Small intestine (tissue), 7 donors: ENCODE data around the gene OGFOD2. TPM values are rescaled to one million over a fixed set of nuclear protein-coding genes. Genes with fewer than 3 reads are reported as not detected.

Source experiments
- DNase-seq, 2 donors: peaks; one replicate each; pipeline versions ENCODE4 v3.0.0 to v3.0.0-alpha.2; 2013
- FAIRE-seq: peaks from 2 replicates; lab custom pipeline; 2012; peaks lifted over from hg19 to GRCh38; lab: Jason Lieb, UNC
- H3K27ac ChIP-seq, 3 donors: one replicate each; pipeline ENCODE4 v1.5.1; 2013; ENCODE audit warnings: low read length in 2 of 3, mild to moderate bottlenecking in 2 of 3, control low read depth in 1 of 3, inconsistent platforms in 1 of 3, low read depth in 1 of 3, moderate library complexity in 1 of 3
- H3K27me3 ChIP-seq, 3 donors: one replicate each; pipeline ENCODE4 v1.6.1; 2013; ENCODE audit warnings: low read length in 3 of 3, inconsistent platforms in 1 of 3; ENCODE audit not compliant: control insufficient read depth in 3 of 3, insufficient read depth in 3 of 3
- H3K36me3 ChIP-seq, 3 donors: one replicate each; pipeline ENCODE4 v1.6.1; 2013; ENCODE audit warnings: low read length in 3 of 3, inconsistent platforms in 1 of 3, low read depth in 1 of 3, mild to moderate bottlenecking in 1 of 3, moderate library complexity in 1 of 3; ENCODE audit not compliant: control insufficient read depth in 3 of 3, insufficient read depth in 2 of 3
- H3K4me1 ChIP-seq, 3 donors: one replicate each; pipeline ENCODE4 v1.6.1; 2013; ENCODE audit warnings: low read length in 2 of 3, inconsistent platforms in 1 of 3, low read depth in 1 of 3, mild to moderate bottlenecking in 1 of 3, moderate library complexity in 1 of 3; ENCODE audit not compliant: control insufficient read depth in 3 of 3, insufficient read depth in 2 of 3
- H3K4me3 ChIP-seq, 3 donors: one replicate each; pipeline ENCODE4 v1.5.1; 2013; ENCODE audit warnings: low read length in 3 of 3, control low read depth in 1 of 3, inconsistent platforms in 1 of 3, low read depth in 1 of 3, mild to moderate bottlenecking in 1 of 3, moderate library complexity in 1 of 3
- H3K9me3 ChIP-seq, 2 donors: one replicate each; pipeline ENCODE4 v1.6.1; 2013; ENCODE audit warnings: low read depth in 1 of 2, low read length in 1 of 2; ENCODE audit not compliant: control insufficient read depth in 2 of 2, insufficient read depth in 1 of 2
- WGBS, 3 donors: extraction: QIAGEN DNeasy Blood & Tissue Kit; methylation state at CpG; one replicate each; pipeline ENCODE4 v1.1.7; 2013; 5-methylcytosine and 5-hydroxymethylcytosine counted together
- polyA plus RNA-seq, 4 donors: library from polyadenylated mRNA; stranded (reverse) in 3 of 4; unstranded in 1 of 4; fragments of 200-250 nt in 3 of 4; fragments of 120-200 nt in 1 of 4; gene quantifications; one replicate each; pipeline versions ENCODE4 v1.2.1 to v1.2.3, GENCODE V29; 2013
- donor health status: healthy with polysubstance abuse.
- donor health status: control.
- donor health status: control.
- donor health status: Bipolar disorder and iron deficiency.
- donor health status: healthy.

Gene OGFOD2
- polyA plus RNA-seq, 4 donors = 25.0 to 30.3 (median 27.4) TPM

DNA sequence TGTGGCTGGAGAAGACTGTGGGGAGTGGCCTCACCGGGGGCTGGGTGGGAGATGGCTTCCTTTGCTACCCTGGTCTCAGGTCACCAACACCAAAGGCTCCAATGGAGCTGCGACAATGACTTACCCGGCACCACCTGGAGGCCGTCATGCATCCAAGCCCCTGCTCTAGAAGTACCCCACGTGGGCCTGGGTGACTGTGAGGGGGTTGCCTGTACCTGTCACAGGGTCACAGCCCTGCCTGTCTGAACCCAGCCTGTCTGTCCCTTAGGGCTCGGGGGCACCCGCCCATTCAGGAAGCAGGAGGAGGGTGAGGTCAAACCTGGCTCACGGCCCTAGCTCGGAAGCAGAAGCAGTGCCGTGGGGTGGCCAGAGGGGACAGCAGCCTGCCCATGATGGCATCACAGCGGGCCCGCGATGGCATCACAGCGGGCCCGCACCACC, 27.7 kb upstream of the OGFOD2 start:
- no peaks in the 10 kb centered on the region for H3K27me3 ChIP-seq
- H3K9me3 ChIP-seq = no peaks in the 10 kb centered on the region
- H3K36me3 ChIP-seq = peaks cover 0 to 22% (median 0%) of the 10 kb centered on the region in 3 donors
- WGBS, 3 donors = 64 to 73% (median 72%) methylated on average over 11 to 15 of the region's 15 CpGs
- DNase-seq = no peak
- H3K4me3 ChIP-seq = no peak overlapping the region
- no peak for FAIRE-seq
- peak overlapping the region in 2 of 3 donors; percentile 50 to 56 for H3K27ac ChIP-seq
- peaks cover 3 to 25% (median 8%) of the 10 kb centered on the region in 3 donors for H3K4me1 ChIP-seq

DNA sequence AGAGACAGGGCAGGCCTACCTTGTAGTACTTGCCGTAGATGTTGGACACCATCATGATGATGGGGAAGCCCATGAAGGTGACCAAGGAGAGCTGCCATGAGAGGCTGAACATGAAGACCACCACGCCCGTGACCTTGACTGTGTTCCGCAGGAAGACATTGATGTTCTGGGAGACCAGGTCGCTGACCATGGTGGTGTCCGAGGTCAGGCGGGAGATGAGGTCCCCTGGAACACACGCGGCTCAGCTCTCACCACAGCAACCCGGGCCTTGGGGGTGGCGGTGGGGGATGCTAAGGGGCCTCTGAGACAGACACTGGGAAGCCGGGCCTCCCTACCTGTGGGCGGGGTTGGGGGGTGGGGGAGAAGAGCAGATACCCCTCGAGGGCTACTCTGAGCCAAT, 26.4 kb upstream of the OGFOD2 start:
- peaks cover 0 to 22% (median 0%) of the 10 kb centered on the region in 3 donors for H3K36me3 ChIP-seq
- H3K4me1 ChIP-seq = peaks cover 3 to 25% (median 8%) of the 10 kb centered on the region in 3 donors
- 86 to 94% (median 92%) methylated on average over 14 of the region's 14 CpGs for WGBS, 3 donors
- no peak for FAIRE-seq
- DNase-seq = no peak
- H3K27me3 ChIP-seq = no peaks in the 10 kb centered on the region
- H3K4me3 ChIP-seq = no peak overlapping the region
- no peaks in the 10 kb centered on the region for H3K9me3 ChIP-seq
- H3K27ac ChIP-seq = no peak overlapping the region

DNA sequence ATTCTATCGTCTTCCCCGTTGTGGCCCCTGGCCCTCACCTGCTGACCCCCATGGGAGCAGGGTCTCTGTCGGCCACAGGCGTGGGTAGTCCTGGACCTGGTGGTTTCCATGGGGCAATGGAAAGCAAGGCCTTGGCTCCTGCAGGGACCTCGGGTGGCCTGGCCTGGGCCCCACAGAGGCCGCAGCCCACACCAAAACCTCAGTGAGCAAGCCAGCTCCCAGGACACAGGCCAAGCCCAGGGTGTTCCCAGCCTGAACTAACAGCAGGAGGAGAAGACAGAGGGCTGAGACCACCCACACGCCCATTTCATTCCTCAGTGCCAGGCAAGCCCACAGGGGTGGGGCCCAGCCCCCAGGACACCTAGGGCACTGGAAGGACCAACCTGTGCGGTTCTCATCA, 25.6 kb upstream of the OGFOD2 start:
- no peak for FAIRE-seq
- Histone ChIP-seq H3K27ac (no peak overlapping the region), H3K4me1 (peaks cover 3 to 25% (median 8%) of the 10 kb centered on the region in 3 donors), H3K4me3 (no peak overlapping the region), H3K9me3 (no peaks in the 10 kb centered on the region), H3K27me3 (no peaks in the 10 kb centered on the region), H3K36me3 (peaks cover 0 to 22% (median 0%) of the 10 kb centered on the region in 3 donors)
- DNase-seq = no peak
- WGBS, 3 donors = 89 to 94% (median 91%) methylated on average over 8 of the region's 8 CpGs

DNA sequence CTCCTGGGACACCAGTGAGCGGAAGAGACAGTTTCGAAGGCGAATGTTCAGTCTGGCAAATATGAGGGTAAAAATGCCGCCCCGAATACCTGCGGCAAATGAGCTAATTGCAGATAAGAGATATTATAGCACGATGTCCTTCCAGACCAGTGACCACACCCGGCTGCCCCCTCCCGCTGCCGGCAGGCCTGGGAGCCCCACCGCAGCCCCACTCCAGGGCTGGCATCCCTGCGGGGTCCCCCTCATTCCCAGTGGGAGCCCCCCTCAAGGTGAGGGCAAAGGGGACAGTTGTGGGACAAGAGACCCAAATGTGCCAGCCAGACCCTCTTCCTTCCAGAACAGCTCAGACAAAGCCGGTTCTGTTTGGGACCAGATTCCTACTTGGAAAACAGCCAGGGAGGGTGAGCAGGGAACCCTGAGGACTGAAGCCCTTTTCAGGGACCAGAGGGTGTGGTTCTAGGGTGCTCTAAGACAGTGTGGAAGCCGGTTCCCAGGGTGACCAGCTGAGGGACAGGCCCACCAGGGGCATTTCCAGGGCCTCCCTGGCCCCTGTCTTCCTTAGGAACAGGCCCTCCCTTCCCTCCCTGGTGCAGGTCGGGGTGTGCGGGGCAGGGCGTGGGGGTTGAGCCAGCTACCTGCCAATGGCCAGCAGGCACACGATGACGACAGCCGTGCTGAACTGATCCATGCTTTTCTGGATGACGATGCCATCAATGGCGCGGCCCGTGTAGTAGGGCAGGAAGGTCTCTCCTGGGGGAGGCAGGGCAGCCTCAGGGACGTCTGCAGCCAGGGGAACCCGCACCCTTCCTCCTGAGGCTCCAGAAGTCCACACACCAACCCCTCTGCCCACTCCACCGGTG, 25.0 kb upstream of the OGFOD2 start:
- no peak for FAIRE-seq
- WGBS, 3 donors = 71 to 84% (median 81%) methylated on average over 24 to 27 of the region's 27 CpGs
- Histone ChIP-seq H3K27ac (no peak overlapping the region), H3K9me3 (no peaks in the 10 kb centered on the region), H3K36me3 (peaks cover 0 to 22% (median 0%) of the 10 kb centered on the region in 3 donors), H3K4me3 (no peak overlapping the region), H3K4me1 (peaks cover 3 to 25% (median 8%) of the 10 kb centered on the region in 3 donors), H3K27me3 (no peaks in the 10 kb centered on the region)
- DNase-seq = no peak

DNA sequence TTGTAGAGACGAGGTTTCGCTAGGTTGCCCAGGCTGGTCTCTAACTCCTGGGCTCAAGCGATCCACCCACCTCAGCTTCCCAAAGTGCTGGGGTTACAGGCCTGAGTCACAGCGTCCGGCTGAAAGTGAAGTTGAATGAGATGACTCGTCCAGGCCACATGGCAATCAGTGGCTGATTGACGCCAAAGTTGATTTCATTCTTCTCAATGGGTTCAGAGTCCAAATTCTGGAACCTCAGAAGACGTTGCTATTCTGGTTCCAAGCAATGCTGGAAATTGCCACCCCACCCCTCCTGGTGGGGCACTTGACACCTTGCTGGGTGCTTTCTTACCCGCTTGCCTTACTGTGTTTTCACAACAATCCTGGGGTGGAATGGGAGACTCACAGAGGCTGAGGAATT, 23.6 kb upstream of the OGFOD2 start:
- Histone ChIP-seq H3K9me3 (no peaks in the 10 kb centered on the region), H3K4me3 (no peak overlapping the region), H3K27me3 (no peaks in the 10 kb centered on the region), H3K27ac (peak overlapping the region; percentile 37 to 80 (median 61)), H3K36me3 (peaks cover 0 to 19% (median 0%) of the 10 kb centered on the region in 3 donors), H3K4me1 (peaks cover 3 to 20% (median 8%) of the 10 kb centered on the region in 3 donors)
- FAIRE-seq = no peak
- DNase-seq = peak; percentile 73 to 96
- WGBS, 3 donors = 22 to 63% (median 40%) methylated on average over 9 of the region's 9 CpGs

DNA sequence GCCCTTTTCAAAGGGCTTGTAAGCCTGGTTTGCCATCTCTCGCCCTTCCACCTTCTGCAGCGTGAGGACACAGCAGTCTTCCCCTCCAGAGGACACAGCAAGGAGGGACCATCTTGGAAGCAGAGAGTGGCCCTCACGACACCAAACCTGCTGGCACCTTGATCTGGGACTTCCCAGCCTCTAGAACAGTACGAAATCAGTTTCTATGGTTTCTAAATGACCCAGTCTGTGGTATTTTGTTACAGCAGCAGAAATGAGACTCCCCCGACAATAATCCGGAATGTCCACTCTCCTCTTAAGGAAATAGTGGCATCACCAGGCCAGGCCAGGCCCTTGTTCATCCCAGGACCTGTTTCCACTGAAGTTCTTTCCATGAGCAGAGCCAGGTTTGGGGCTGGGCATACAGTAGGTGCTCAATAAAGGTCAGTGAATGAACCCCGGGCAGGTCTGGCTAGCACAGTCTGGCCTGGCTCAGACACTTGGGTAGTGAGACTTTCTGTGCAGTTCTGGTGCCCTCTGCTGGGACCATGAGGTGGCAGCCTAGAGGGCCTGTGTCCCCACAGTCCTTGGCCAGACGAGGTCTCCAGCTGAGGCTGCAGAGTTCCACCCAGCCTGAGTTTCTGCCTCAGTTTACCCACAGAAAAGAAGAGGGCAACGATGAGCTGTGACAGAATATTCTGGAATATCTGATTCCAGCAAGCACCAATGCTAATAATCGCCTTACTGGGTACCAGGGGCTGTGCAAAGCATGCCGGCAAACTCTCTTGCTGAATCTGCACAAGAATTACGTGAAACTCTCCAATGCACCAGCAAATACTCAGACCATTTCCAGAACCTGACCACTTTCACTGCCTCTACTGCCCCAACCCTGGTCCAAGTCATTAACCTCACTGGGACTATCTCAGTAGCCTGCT, 22.8 kb upstream of the OGFOD2 start:
- WGBS, 3 donors = 65 to 68% (median 66%) methylated on average over 12 of the region's 12 CpGs
- Histone ChIP-seq H3K4me1 (peaks cover 1 to 16% (median 6%) of the 10 kb centered on the region in 3 donors), H3K4me3 (no peak overlapping the region), H3K36me3 (peaks cover 0 to 23% (median 0%) of the 10 kb centered on the region in 3 donors), H3K9me3 (no peaks in the 10 kb centered on the region), H3K27ac (peak overlapping the region in 2 of 3 donors; percentile 61 to 80), H3K27me3 (no peaks in the 10 kb centered on the region)
- FAIRE-seq (no peak), DNase-seq (peak; percentile 84 to 88)

DNA sequence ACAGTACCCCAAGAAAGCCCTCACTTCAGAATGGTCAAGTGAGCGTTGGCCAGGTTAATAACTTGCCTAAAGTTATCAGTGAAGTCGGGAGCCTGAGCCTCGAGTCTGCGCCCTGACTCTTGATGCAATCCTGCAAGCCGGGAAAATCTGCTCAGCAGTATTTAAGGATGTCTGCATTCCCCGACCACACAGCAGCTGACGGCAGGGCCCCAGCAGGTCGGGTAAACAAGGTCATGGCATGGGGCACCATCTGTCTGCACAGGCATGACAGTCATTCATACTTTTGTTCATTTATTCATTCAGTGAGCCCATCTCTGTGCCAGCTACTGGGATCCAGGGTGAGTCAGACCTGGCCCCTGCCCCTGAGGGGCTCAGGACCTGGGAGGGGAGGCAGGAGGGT, 19.9 kb upstream of the OGFOD2 start:
- no peak overlapping the region for H3K4me3 ChIP-seq
- no peaks in the 10 kb centered on the region for H3K9me3 ChIP-seq
- no peak for DNase-seq
- H3K4me1 ChIP-seq = peaks cover 0 to 10% (median 0%) of the 10 kb centered on the region in 3 donors
- peaks cover 0 to 22% (median 2%) of the 10 kb centered on the region in 3 donors for H3K36me3 ChIP-seq
- no peak overlapping the region for H3K27ac ChIP-seq
- WGBS, 3 donors = 71 to 78% (median 78%) methylated on average over 7 to 8 of the region's 8 CpGs
- FAIRE-seq = no peak
- H3K27me3 ChIP-seq = no peaks in the 10 kb centered on the region

DNA sequence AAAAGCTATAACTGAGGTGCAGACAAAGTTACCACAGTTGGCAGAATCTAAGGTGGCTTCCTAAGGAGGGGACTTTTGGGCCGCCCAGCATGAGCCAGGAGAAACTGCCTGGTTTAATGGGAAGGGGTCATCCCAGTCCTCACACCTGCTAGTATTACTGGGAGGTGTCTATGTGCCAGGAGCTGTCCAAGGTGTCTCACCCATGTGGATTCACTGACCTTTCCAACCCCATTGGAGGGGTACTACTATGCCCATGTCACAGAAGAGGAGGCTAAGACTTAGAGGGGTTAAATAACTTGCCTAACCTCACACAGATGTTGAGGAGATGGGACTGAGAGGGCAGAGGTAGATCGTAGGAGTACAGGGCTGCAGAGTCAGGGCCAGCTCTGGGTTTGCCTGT, 19.0 kb upstream of the OGFOD2 start:
- Histone ChIP-seq H3K27me3 (no peaks in the 10 kb centered on the region), H3K4me3 (no peak overlapping the region), H3K27ac (no peak overlapping the region), H3K36me3 (peaks cover 0 to 17% (median 2%) of the 10 kb centered on the region in 3 donors), H3K9me3 (no peaks in the 10 kb centered on the region), H3K4me1 (peaks cover 0 to 9% (median 0%) of the 10 kb centered on the region in 3 donors)
- FAIRE-seq = no peak
- DNase-seq = no peak
- 70 to 86% (median 76%) methylated on average over 2 of the region's 2 CpGs for WGBS, 3 donors
